Kasumi-1 (cell line): ENCODE measurements around the gene ADARB2.
"Not testable (repeated sequence)": the region's sequence is repeated elsewhere in the genome, so short reads cannot be mapped to it uniquely, and the experiment has no call there.

ENCODE experiments used
- DNase-seq, 2 experiments: peaks; one replicate each; lab custom pipeline; 2025; lab: John Stamatoyannopoulos, UW

The ADARB2 gene

DNA sequence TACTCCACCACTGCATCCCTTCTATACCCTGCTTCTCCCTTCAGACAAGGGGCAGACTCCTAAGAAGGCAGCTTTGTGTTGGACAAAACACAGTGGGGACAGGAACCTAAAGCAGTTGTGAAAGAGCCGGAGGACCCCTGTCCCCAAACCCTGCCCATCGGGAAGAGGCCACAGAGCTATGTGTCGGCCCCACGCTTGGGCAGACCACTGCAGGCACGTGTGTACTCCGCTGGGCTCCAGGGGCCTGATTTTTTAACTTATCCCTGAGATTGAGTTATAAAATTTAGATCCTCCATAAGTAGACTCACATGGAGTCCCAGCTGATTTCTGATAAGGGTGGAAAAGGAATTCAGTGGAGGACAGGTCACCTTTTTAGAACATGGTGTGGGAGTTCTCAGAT, 310.5 kb downstream of the ADARB2 start:
- DNase-seq, result no peak

DNA sequence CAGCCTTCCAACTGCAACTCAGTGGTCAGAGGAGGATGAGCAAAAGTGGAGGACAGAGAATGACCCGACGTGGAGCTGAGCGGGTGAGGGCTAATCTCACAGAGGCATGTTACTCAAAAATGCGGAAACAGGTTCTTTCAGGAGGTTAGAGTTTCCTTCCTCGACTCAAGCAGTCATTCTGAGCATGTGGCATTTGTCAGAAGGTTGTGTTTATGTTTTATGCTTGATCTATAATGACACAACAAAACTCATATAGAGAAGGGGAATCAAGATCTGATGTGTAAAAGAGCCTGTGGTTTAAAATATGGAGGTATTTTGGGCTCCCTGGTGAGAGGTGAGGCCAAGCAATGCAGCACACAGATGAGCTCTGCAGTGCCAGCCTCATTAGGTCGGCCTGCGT, 311.4 kb downstream of the ADARB2 start:
- DNase-seq, result peak; percentile 87 to 88

DNA sequence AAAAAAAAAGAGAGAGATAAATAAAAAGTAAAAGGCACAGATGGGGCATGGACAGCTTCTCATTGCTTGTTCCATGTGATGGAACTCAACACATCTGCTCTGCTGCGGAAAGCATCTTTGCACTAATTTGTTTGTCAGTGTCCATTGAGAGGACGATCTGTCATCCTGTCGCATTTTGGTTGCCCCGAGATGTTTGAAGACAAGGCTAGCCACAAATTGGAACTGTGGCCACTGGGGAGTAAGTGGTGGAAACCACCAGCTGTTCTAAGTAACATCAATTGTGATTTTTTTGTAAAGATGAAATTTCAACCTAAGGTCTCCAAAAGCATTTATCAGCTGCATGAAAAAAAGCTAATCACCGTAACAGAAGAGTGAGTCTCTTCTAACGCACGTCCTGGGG, 312.7 kb downstream of the ADARB2 start:
- no peak for DNase-seq

DNA sequence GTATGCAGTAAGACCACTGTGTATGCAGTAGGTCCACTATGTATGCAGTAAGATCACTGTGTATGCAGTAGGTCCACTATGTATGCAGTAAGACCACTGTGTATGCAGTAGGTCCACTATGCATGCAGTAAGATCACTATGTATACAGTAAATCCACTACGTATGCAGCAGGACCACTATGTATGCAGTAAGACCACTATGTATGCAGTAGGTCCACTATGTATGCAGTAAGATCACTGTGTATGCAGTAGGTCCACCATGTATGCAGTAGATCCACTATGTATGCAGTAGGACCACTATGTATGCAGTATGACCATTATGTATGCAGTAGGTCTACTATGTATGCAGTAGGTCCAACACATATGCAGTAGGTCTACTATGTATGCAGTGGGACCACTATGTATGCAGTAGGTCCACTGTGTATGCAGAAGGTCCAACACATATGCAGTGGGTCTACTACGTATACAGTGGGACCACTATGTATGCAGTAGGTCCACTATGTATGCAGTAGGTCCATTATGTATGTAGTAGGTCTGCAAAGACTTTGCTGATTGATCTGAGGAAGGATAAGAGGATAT, 313.6 kb downstream of the ADARB2 start:
- DNase-seq, result no peak

DNA sequence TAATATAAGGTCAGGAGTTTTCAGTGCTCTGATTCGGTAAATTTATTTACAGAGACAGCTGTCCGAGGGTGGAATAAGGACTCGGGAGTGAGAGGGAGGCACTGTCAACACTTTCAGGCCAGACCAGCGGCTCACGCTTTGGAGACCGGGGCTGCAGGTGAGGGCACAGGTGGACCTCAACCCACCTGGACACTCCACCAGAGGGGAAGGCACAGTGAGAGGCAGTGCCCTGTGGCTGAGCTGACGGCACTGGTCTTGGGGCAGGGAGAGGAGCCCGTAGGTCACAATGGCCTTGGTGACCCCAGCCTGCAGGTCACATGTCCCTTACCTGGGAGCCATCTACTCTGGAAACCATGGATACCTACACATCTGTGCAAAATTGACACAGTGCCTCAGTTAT, 315.1 kb downstream of the ADARB2 start:
- no peak for DNase-seq

DNA sequence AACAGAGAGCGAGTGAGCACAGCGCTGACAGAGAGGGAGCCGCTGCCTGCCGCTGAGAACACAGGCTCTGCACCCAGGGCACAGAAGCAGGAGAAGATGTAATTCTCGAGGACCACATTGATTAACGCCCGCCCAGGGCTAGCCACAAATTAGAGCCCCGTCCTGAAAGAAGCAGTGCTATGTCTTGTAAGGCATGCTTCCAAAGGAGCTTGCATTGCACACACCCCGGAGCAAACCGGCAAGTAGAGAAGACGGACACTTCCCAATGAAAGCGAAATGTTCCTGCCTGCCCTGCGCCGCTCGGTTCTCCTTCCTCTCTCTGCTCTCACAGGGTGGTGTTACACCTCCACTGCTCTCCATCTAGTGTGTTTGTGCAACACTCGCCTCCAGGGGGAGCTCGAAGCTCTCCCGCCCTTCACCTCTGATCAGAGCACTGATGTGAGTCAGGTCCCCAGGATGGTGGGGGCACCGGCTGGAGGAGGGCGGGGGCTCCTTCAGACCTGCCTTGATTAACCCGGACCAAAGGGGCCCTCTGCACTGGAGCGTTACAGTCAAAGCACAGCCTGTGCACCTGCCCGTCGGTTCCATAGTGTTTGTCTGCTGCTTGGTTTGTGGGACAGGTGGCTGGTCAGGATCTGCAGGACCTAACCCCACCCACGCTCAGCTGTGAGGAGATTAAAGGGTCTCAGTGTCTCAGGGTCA, 316.5 kb downstream of the ADARB2 start:
- peak; percentile 94 to 97 for DNase-seq

DNA sequence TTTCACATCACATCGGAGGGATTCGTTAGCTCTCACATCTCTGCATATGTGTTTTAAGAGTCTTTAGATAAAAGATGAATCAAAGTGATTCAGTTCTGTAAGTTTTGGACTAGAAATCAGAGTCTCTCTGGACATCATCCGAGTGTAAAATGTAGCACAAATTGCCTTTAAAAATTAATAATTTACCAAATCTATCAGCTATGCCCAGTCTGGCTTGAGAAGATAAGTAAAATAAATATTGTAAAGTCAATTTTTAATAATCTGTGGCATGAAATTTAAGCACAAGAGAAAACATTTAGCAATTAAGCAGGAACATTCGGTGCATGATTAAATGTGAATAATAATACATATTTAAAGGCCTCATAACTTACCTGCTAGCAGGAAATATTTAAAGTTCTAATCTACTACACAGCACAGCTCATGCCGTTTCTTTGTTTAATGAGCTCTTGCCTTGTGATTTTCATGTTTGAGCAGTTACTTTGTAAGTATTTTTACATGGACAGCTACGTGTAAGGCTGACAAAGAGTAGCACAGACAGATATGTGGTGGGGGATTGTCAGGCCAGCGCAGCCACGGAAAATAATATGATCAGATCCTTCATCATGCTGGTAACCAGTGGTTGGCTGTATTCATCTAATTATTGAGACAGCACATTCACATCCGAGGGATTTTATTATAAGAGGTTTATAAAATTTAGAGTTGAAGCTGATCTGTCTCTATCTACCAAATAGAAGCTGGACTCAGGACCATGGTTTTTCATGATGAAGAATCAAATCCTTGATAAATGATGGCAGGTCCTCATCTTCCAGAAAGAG, 317.3 kb downstream of the ADARB2 start:
- DNase-seq, result no peak

DNA sequence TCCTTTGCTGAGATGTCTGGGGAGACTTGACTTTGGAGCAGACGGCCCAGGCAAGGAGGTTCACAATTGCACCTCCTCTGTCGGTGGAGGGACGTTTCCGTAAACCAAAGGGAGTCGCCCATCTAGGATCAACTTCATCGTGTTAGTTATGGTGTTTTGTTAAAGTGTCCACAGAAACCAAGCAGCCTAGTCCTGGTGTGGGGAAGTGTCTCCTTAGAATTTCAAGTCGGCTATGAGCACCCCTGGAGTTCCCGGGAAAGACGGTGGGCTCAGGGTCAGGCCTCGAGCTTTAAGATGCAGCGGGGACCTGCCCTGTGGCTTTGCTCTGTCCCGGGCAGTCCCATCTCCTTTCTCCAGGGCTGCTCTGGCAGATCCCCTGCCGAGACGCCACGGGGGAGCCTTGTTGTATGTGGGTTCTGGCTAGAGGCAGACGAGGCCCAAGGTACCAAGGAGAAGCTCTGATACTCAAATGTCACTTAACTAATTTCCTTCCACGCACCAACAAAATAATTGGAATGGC, 319.2 kb downstream of the ADARB2 start:
- no peak for DNase-seq

DNA sequence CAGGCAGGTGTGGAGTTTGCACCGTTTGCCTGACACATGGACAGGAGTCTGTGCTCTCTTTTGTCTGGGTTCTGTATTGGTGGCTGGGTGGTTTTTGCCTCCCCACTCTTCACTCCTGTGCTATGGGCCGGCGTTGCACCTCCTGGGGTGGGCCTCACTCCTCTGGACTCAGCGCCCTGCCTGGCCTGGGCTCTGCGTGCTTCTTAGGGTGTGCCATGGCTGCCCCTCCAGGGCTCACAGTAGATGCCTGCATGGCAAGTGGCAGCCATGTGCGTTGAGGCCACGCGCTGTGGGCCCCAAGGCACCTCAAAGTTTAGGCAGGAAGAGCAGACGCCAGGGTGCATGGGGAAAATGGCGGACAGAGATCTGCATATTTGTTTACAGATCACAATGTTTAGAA, 319.8 kb downstream of the ADARB2 start:
- DNase-seq, result no peak

DNA sequence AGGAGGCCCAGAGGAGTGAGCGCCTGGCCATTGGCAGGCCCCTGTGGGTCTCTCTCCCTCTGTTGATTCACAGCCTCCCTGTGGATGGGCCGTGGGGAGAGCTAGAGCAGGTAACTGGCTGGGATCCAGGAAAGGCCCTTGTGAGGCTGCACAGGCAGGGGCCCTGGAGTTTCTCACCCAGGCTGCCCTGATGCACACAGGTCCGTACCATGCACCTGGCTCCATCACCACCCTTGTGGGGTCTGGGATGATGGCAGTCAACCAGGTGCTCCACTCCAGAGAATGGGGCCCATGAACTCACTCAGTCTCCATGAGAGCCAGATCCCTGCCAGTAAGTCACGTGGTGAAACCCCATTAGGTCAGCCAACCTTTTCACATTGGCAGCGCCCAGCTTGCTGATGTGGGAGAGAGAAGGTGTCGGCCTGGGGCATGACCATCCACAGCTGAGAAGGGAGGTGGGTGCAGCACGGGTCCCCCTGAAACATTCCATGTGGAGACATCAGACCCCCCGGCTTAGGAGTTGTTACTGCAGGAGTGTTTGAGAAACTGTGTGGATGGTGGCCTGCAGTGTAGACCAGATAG, 320.8 kb downstream of the ADARB2 start:
- DNase-seq, result no peak

DNA sequence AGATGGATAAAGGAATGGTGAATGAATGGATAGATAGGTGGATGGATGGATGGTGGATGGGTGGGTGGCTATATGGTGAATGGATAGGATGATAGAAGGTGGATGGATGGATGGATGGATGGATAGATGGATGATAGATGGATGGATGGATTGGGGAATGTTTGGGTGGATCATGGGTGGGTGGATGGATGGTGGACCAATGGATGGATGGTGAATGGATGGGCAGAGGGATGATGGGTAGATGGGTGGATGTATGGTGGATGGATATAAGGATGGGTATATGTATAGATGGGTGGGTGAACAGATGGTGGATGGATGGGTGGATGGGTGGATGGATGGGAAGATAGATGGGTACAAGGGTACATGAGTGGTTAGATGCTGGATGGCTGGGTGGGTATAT, 322.4 kb downstream of the ADARB2 start:
- DNase-seq, result no peak

DNA sequence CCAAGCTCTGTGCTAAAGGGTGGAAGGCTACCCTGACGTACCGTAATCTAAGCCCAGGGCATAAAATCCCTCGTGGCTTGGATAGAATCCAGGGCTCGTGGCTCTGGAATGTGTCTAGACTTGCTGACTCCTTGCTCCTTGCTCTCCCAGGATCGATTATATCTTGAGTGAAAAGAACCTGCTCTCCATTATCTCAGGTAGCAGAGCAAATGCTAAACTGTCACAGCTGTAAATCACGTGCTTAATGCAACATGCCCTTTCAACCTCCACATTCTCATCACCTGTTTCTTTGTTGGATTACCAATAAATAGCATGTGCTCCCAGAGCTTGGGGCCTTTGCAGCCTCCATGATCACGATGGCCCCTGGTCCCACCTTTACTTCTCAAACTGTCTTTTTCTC, 323.0 kb downstream of the ADARB2 start:
- not testable (repeated sequence) for DNase-seq

DNA sequence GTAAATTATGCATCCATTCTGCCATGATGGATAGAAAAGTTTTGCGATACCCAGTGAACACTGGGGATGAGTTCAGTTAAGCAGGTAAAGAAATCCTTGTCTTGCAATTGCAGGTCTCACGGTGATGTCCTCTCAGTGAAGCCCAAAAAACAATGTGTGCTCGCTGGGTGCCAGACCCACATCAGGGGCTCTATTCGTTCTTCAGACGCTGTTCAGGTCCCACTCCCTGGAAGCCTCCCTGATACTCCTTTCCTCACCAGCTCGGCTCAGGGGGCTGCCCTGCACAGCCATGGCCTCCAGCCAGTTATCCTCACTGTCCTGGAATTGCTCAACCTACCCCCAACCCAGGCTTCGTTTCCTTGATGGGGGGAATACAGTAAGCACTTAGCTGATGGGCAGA, 323.5 kb downstream of the ADARB2 start:
- no peak for DNase-seq

DNA sequence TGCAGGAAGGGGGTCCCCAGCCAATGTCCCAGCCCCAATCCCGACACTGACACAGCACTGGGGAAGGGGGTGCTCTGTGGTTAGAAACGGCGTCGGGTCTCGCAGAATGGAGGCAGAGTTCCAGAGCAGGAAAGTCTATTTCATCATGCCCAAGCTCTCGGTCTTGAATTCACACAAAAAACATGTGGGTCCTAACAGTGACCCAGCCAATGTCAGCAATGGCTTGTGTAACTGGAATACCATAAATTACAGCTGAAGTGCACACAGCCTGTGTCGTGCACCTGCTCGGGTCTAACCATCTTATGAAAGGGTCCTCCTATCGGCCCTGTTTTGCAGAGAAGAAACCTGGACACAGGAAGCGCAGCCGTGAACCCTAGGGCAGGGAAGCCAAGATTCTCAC, 324.1 kb downstream of the ADARB2 start:
- no peak for DNase-seq

DNA sequence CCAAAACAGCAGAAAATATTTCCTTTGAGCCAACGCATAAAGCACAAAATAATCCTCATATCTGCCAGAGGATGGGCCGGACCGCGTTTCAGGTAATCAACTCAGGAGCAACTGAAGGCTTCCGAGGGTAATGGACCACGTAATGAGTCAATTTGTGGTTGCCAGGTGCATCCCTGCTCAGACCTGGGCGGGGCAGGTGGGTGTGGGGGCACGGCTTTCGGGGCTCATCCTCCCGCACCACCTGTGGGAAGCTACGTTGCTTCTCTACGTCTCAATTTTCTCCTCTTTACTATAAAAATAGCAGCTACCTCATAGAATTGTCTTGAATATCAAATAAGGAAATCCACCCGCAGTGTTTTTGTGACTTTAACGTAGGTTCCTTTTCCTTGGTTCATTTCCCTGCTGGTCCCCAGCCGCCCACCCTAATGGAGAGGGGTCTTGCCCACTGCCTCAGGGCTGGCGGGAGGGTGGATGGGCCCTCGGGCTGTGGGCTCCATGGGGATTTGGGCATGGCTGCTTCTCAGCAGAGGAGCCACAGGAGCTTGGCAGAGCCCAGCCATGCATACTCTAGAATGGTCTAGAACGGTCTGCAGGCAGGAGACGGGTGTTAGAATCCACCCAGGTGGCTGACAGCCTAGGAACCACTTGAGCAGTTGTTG, 324.7 kb downstream of the ADARB2 start:
- DNase-seq, result no peak

DNA sequence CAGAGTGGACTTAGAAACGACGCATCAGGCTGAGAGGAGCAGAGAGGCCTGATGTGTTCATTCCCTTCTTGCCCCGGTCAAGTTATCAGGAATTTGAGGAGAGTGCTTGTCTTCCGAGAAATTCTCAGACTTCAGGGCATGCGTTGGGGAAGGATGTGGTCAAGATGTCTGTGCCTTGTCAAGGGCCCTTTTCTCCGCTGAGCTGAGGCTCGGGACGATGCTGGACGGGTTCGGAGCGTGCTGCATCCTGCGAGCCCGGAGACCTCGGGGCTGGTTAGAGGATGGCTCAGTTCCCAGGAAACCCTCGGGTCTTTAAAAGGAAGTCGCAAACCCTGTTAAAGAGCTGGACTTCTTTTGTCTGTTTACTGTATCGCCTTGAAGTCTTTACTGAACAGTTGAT, 325.4 kb downstream of the ADARB2 start:
- peak; percentile 68 to 75 for DNase-seq

DNA sequence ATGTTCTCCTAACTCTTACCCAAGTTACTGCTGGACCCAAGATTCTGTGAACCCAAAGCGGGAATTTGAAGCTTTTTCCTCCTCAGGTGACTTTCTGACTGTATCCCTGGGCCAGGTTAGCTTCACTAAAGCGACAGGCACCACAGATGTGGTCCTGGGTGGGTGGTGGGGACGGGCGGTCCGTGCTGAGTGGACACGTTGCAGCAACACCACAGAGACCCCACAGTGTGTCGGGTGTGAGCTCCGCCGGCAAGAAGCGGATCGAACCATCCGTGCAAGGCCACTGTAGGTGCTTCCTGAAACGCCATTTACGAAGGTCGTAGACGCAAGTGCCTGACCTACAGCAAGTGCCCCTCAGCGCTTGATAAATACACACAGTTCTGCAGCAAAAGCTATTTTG, 325.9 kb downstream of the ADARB2 start:
- no peak for DNase-seq

DNA sequence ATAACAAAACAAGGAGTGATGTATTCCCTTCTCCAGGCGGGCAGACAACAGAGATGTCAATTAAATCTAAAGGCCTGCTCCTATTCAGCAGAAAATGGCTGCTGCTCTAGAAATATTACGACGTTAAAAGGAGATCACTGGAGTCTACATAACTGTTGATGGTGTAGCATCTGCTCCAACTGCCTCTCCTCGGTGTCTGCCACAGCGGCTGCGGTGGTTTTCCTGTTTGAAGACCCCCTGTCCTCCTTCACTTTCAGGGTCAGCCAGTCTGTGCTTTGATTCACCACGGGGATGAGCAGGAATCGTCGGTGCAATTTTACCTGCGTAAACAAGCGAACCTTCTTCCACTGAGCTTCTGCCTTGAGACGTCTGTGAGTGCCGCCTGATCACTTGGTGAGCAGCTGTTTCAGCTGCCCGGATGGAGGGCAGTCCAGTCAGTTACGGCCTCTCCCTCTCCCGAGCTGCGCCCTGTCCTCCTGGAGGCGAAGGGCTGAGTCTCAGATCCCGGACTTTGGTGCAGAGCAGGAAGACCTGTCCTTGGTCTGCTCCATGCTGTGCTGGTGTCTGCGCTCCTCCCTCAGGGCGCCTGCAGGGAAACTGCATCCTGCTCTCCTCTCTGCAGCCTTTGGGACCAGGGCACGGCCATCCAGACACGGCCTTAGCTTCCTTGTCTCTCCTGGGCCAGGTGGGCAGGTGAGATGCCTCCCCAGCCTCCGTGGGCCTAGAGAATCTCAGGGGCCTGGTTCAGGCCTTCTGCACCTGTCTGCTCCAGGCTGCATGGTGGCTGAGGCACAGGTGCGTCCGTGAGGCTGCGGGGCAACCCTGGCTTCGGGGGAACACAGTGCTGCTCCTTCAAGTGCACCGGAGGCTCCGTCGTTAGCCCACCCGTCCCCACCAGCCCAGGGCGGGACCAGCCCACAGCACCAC, 326.6 kb downstream of the ADARB2 start:
- DNase-seq, result no peak

DNA sequence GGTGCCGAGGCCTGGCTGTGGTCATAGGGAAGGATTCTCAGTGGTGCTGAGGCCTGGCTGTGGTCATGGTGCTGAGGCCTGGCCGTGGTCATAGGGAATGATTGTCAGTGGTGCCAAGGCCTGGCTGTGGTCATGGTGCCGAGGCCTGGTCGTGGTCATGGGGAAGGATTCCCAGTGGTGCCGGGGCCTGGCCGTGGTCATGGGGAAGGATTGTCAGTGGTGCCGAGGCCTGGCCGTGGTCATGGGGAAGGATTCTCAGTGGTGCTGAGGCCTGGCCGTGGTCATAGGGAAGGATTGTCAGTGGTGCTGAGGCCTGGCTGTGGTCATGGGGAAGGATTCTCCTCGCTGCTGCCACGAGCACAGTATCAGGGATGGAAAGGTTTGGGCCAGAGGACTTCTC, 327.3 kb downstream of the ADARB2 start:
- no peak for DNase-seq

DNA sequence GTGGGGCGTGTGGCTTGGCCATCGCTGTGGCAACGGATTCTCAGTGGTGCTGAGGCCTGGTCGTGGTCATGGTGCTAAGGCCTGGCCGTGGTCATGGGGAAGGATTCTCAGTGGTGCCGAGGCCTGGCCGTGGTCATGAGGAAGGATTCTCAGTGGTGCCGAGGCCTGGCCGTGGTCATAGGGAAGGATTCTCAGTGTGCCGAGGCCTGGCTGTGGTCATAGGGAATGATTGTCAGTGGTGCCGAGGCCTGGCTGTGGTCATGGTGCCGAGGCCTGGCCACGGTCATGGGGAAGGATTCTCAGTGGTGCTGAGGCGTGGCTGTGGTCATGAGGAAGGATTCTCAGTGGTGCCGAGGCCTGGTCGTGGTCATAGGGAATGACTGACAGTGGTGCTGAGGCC, 327.9 kb downstream of the ADARB2 start:
- DNase-seq, result no peak
